Measurements from ENCODE around the gene CUEDC1. TPM values are rescaled to one million over a fixed set of nuclear protein-coding genes. Genes with fewer than 3 reads are reported as not detected.
A peak's percentile ranks its signal among the peaks of the same experiment; 100 is the strongest.
"Not testable (repeated sequence)": the region's sequence is repeated elsewhere in the genome, so short reads cannot be mapped to it uniquely, and the experiment has no call there.

Gene CUEDC1
- total RNA-seq, 4 donors from 2014 or later = 20.2 to 27.3 (median 24.6) TPM

- peak within 1 kb of the TSS; percentile 61 to 92 (median 72) for H3K4me3 ChIP-seq
- in situ Hi-C loops (cut with MboI; ENCODE audit: low pct_ligation_motif_present in 1 of 4, low pct_unique_long_range_greater_than_20kb in 1 of 4, low sequenced_read_pairs in 3 of 4) = loop anchor here in 3 of 4 donors (10.0 to 25.0 kb wide), 3 partner anchors 237 to 265 kb away; partner anchors contain the start of gene DYNLL2 (in 1 of the 3)
- 0 to 1% methylated on average over 2 to 52 of the region's 57 CpGs for WGBS, 2 donors (ENCODE audit: low coverage in 1 of 2)
- intact Hi-C loops (cut with DNase I; ENCODE audit: low total_unique reads) = loop anchor here (10.0 kb wide), 1 partner anchor 235 kb away; the partner anchor contains the start of gene DYNLL2
- H3K27ac ChIP-seq = peak within 1 kb of the TSS; percentile 90 to 95 (median 92)
- peaks cover 15 to 36% (median 24%) of the 10 kb centered on the region in 4 donors for H3K4me1 ChIP-seq
- no peaks in the 10 kb centered on the region for H3K9me3 ChIP-seq
- DNase-seq = peak; percentile 98
- H3K27me3 ChIP-seq = no peaks in the 10 kb centered on the region
- no peaks in the 10 kb centered on the region for H3K36me3 ChIP-seq
- peak in 2 of 5 experiments; percentile 7 to 17 for TF ChIP-seq CTCF (IDR thresholded peaks at IDR 0.05)
- no peak for TF ChIP-seq EP300 (IDR thresholded peaks at IDR 0.05; ENCODE audit: low read depth)
- TF ChIP-seq POLR2AphosphoS5 (IDR thresholded peaks at IDR 0.05) = peak; percentile 86 to 93 (median 91)
- TF ChIP-seq POLR2A (IDR thresholded peaks at IDR 0.05) = peak; percentile 85
These were observed 105.1 kb downstream of the CUEDC1 start, which contains the start of gene MRPS23 for GRCh38 chr17:57849874-57850754. TSS of gene MRPS23 (minus strand) at chr17:57850044. CDS start at chr17:57850010, 34 bp downstream.

- in situ Hi-C loops (cut with MboI; ENCODE audit: low pct_ligation_motif_present in 1 of 4, low pct_unique_long_range_greater_than_20kb in 1 of 4, low sequenced_read_pairs in 3 of 4) (no loop called here), intact Hi-C loops (cut with DNase I; ENCODE audit: low total_unique reads) (no loop called here)
- Histone ChIP-seq H3K27ac (peak overlapping the region; percentile 84 to 95 (median 90)), H3K27me3 (no peaks in the 10 kb centered on the region), H3K4me3 (peak overlapping the region; percentile 61 to 92 (median 72)), H3K36me3 (no peaks in the 10 kb centered on the region), H3K9me3 (no peaks in the 10 kb centered on the region), H3K4me1 (peaks cover 15 to 36% (median 24%) of the 10 kb centered on the region in 4 donors)
- TF ChIP-seq POLR2A (IDR thresholded peaks at IDR 0.05) (no peak), EP300 (IDR thresholded peaks at IDR 0.05; ENCODE audit: low read depth) (no peak), CTCF (IDR thresholded peaks at IDR 0.05) (no peak), POLR2AphosphoS5 (IDR thresholded peaks at IDR 0.05) (no peak)
- 13 to 25% methylated on average over 6 to 27 of the region's 27 CpGs for WGBS, 2 donors (ENCODE audit: low coverage in 1 of 2)
- no peak for DNase-seq
These were observed 105.9 kb downstream of the CUEDC1 start for GRCh38 chr17:57849163-57849873.

DNA sequence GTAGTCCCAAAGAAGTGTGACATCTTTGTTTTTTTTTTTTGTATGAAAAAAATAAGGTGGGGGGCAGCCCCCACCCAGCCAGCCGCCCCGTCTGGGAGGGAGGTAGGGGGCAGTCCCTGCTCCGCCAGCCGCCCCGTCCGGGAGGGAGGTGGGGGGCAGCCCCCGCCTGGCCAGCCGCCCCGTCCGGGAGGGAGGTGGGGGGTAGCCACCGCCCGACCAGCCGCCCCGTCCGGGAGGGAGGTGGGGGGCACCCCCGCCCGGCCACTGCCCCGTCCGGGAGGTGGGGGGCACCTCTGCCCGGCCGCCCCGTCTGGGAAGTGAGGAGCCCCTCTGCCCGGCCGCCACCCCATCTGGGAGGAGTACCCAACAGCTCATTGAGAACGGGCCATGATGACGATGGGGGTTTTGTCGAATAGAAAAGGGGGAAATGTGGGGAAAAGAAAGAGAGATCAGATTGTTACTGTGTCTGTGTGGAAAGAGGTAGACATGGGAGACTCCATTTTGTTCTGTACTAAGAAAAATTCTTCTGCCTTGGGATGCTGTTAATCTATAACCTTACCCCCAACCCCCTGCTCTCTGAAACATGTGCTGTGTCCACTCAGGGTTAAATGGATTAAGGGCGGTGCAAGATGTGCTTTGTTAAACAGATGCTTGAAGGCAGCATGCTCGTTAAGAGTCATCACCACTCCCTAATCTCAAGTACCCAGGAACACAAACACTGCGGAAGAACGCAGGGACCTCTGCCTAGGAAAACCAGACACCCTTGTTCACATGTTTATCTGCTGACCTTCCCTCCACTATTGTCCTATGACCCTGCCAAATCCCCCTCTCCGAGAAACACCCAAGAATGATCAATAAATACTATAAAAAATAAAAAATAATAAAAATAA is 108.9 kb downstream of the CUEDC1 start:
- 81 to 83% methylated on average over 4 to 25 of the region's 32 CpGs for WGBS, 2 donors (ENCODE audit: low coverage in 1 of 2)
- H3K27me3 ChIP-seq; in situ Hi-C loops (cut with MboI; ENCODE audit: low pct_ligation_motif_present in 1 of 4, low pct_unique_long_range_greater_than_20kb in 1 of 4, low sequenced_read_pairs in 3 of 4); H3K4me3 ChIP-seq; H3K27ac ChIP-seq; H3K9me3 ChIP-seq; intact Hi-C loops (cut with DNase I; ENCODE audit: low total_unique reads); DNase-seq; H3K36me3 ChIP-seq: not testable (repeated sequence)
- peaks cover 7 to 22% (median 17%) of the 10 kb centered on the region in 4 donors for H3K4me1 ChIP-seq

DNA sequence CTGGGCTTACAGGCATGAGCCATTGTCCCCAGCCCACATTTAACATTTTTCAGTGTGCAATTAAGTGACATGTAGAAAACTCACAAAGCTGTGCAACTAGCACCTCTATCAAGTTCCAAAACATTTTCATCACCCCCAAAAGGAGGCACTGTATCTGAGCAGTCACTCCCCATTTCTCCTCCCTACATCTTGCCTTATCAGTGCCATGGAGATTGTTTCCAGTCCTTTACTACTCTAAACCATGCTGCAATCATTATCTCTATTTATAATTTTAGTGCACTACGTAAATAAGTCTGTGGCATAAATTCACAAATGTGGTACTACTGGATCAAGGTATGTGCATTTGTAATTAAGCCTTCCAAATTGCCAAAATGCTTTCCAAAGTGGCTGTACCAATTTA is 112.9 kb downstream of the CUEDC1 start:
- DNase-seq = no peak
- H3K27ac ChIP-seq = no peak overlapping the region
- WGBS, 2 donors (ENCODE audit: low coverage in 1 of 2) = 90 to 100% methylated on average over 1 of the region's 1 CpG
- no peaks in the 10 kb centered on the region for H3K27me3 ChIP-seq
- no peaks in the 10 kb centered on the region for H3K9me3 ChIP-seq
- H3K4me3 ChIP-seq = no peak overlapping the region
- in situ Hi-C loops (cut with MboI; ENCODE audit: low pct_ligation_motif_present in 1 of 4, low pct_unique_long_range_greater_than_20kb in 1 of 4, low sequenced_read_pairs in 3 of 4) (no loop called here), intact Hi-C loops (cut with DNase I; ENCODE audit: low total_unique reads) (no loop called here)
- peaks cover 0 to 22% (median 10%) of the 10 kb centered on the region in 4 donors for H3K36me3 ChIP-seq
- H3K4me1 ChIP-seq = no peaks in the 10 kb centered on the region
- no peak for TF ChIP-seq POLR2A (IDR thresholded peaks at IDR 0.05)
- TF ChIP-seq CTCF (IDR thresholded peaks at IDR 0.05) = no peak
- TF ChIP-seq POLR2AphosphoS5 (IDR thresholded peaks at IDR 0.05) = no peak
- TF ChIP-seq EP300 (IDR thresholded peaks at IDR 0.05; ENCODE audit: low read depth) = no peak

Measured in transverse colon (tissue), 4 donors.